ENCODE measurements around the gene DOK4. TPM values are rescaled to one million over a fixed set of nuclear protein-coding genes. Genes with fewer than 3 reads are reported as not detected.

DOK4 gene
- total and polyA plus RNA-seq, 4 donors, result 26.4 to 54.1 (median 40.0) TPM

- H3K36me3 ChIP-seq (ENCODE audit: control insufficient read depth in 1 of 2, insufficient read depth in 2 of 2, low read length in 1 of 2), result peaks cover 0 to 18% of the 10 kb centered on the region in 2 donors
Measured at GRCh38 chr16:57471852-57472664, 14.2 kb downstream of the DOK4 start.

GRCh38 chr16:57471209-57471608, 15.1 kb downstream of the DOK4 start:
- no peaks in the 10 kb centered on the region for H3K27me3 ChIP-seq (ENCODE audit: control insufficient read depth in 1 of 2, insufficient read depth in 2 of 2, low read length in 1 of 2)
- intact Hi-C loops (cut with DNase I), result no loop called here
- H3K4me1 ChIP-seq (ENCODE audit: control insufficient read depth in 1 of 2, insufficient read depth in 2 of 2, low read length in 2 of 2), result no peaks in the 10 kb centered on the region
- WGBS, 2 donors, result 98 to 100% methylated on average over 1 of the region's 1 CpG
- DNase-seq (no peak), ATAC-seq (ENCODE audit: low FRiP score) (no peak)
- H3K9me3 ChIP-seq (ENCODE audit: control insufficient read depth, low read length), result no peaks in the 10 kb centered on the region
- H3K4me3 ChIP-seq (ENCODE audit: low read length in 2 of 2), result no peak overlapping the region
- H3K27ac ChIP-seq (ENCODE audit: low read depth in 1 of 2, low read length in 2 of 2), result no peak overlapping the region
- peaks cover 0 to 22% of the 10 kb centered on the region in 2 donors for H3K36me3 ChIP-seq (ENCODE audit: control insufficient read depth in 1 of 2, insufficient read depth in 2 of 2, low read length in 1 of 2)

More at GRCh38 chr16:57471852-57472664, 14.2 kb downstream of the DOK4 start:
- H3K4me3 ChIP-seq (ENCODE audit: low read length in 2 of 2), result no peak overlapping the region
- intact Hi-C loops (cut with DNase I), result no loop called here
- H3K27me3 ChIP-seq (ENCODE audit: control insufficient read depth in 1 of 2, insufficient read depth in 2 of 2, low read length in 1 of 2), result no peaks in the 10 kb centered on the region
- ATAC-seq (ENCODE audit: low FRiP score) (no peak), DNase-seq (no peak)
- H3K4me1 ChIP-seq (ENCODE audit: control insufficient read depth in 1 of 2, insufficient read depth in 2 of 2, low read length in 2 of 2), result no peaks in the 10 kb centered on the region
- H3K27ac ChIP-seq (ENCODE audit: low read depth in 1 of 2, low read length in 2 of 2), result no peak overlapping the region
- WGBS, 2 donors, result 58 to 63% methylated on average over 10 of the region's 10 CpGs
- no peaks in the 10 kb centered on the region for H3K9me3 ChIP-seq (ENCODE audit: control insufficient read depth, low read length)

GRCh38 chr16:57470711-57471110, 15.6 kb downstream of the DOK4 start:
- Histone ChIP-seq H3K4me1 (ENCODE audit: control insufficient read depth in 1 of 2, insufficient read depth in 2 of 2, low read length in 2 of 2) (no peaks in the 10 kb centered on the region), H3K9me3 (ENCODE audit: control insufficient read depth, low read length) (no peaks in the 10 kb centered on the region), H3K27me3 (ENCODE audit: control insufficient read depth in 1 of 2, insufficient read depth in 2 of 2, low read length in 1 of 2) (no peaks in the 10 kb centered on the region), H3K36me3 (ENCODE audit: control insufficient read depth in 1 of 2, insufficient read depth in 2 of 2, low read length in 1 of 2) (peaks cover 0 to 22% of the 10 kb centered on the region in 2 donors), H3K4me3 (ENCODE audit: low read length in 2 of 2) (no peak overlapping the region), H3K27ac (ENCODE audit: low read depth in 1 of 2, low read length in 2 of 2) (no peak overlapping the region)
- peak in 1 of 2 donors; percentile 74 for DNase-seq
- intact Hi-C loops (cut with DNase I), result no loop called here
- ATAC-seq (ENCODE audit: low FRiP score), result no peak
- WGBS, 2 donors, result 17 to 20% methylated on average over 6 of the region's 6 CpGs

GRCh38 chr16:57469917-57470470, 16.3 kb downstream of the DOK4 start:
- Histone ChIP-seq H3K4me3 (ENCODE audit: low read length in 2 of 2) (no peak overlapping the region), H3K4me1 (ENCODE audit: control insufficient read depth in 1 of 2, insufficient read depth in 2 of 2, low read length in 2 of 2) (no peaks in the 10 kb centered on the region), H3K27ac (ENCODE audit: low read depth in 1 of 2, low read length in 2 of 2) (peak overlapping the region in 1 of 2 donors; percentile 26), H3K27me3 (ENCODE audit: control insufficient read depth in 1 of 2, insufficient read depth in 2 of 2, low read length in 1 of 2) (no peaks in the 10 kb centered on the region), H3K36me3 (ENCODE audit: control insufficient read depth in 1 of 2, insufficient read depth in 2 of 2, low read length in 1 of 2) (peaks cover 0 to 22% of the 10 kb centered on the region in 2 donors), H3K9me3 (ENCODE audit: control insufficient read depth, low read length) (no peaks in the 10 kb centered on the region)
- ATAC-seq (ENCODE audit: low FRiP score), result no peak
- intact Hi-C loops (cut with DNase I), result no loop called here
- peak in 1 of 2 donors; percentile 25 for DNase-seq
- 53 to 60% methylated on average over 9 of the region's 9 CpGs for WGBS, 2 donors

- 87 to 95% methylated on average over 11 of the region's 11 CpGs for WGBS, 2 donors
- Histone ChIP-seq H3K9me3 (ENCODE audit: control insufficient read depth, low read length) (no peaks in the 10 kb centered on the region), H3K4me1 (ENCODE audit: control insufficient read depth in 1 of 2, insufficient read depth in 2 of 2, low read length in 2 of 2) (peaks cover 0 to 3% of the 10 kb centered on the region in 2 donors), H3K27ac (ENCODE audit: low read depth in 1 of 2, low read length in 2 of 2) (no peak overlapping the region), H3K27me3 (ENCODE audit: control insufficient read depth in 1 of 2, insufficient read depth in 2 of 2, low read length in 1 of 2) (no peaks in the 10 kb centered on the region), H3K36me3 (ENCODE audit: control insufficient read depth in 1 of 2, insufficient read depth in 2 of 2, low read length in 1 of 2) (peaks cover 0 to 20% of the 10 kb centered on the region in 2 donors), H3K4me3 (ENCODE audit: low read length in 2 of 2) (no peak overlapping the region)
- intact Hi-C loops (cut with DNase I), result no loop called here
- no peak for ATAC-seq (ENCODE audit: low FRiP score)
- DNase-seq, result peak in 1 of 2 donors; percentile 20
Measured at GRCh38 chr16:57469046-57469445, 17.2 kb downstream of the DOK4 start.

- 80 to 82% methylated on average over 2 of the region's 2 CpGs for WGBS, 2 donors
- H3K36me3 ChIP-seq (ENCODE audit: control insufficient read depth in 1 of 2, insufficient read depth in 2 of 2, low read length in 1 of 2), result peaks cover 0 to 19% of the 10 kb centered on the region in 2 donors
Measured at GRCh38 chr16:57468346-57468745, 17.9 kb downstream of the DOK4 start.

GRCh38 chr16:57464523-57464922, 21.8 kb downstream of the DOK4 start:
- DNase-seq, result peak in 1 of 2 donors; percentile 3
- intact Hi-C loops (cut with DNase I), result loop anchor here in 1 of 2 donors (5.0 kb wide), 1 partner anchor 53 kb away; no protein-coding TSS in a partner anchor
- 75 to 89% methylated on average over 2 of the region's 2 CpGs for WGBS, 2 donors

More at GRCh38 chr16:57468346-57468745, 17.9 kb downstream of the DOK4 start:
- DNase-seq, result no peak
- peaks cover 0 to 3% of the 10 kb centered on the region in 2 donors for H3K4me1 ChIP-seq (ENCODE audit: control insufficient read depth in 1 of 2, insufficient read depth in 2 of 2, low read length in 2 of 2)
- H3K4me3 ChIP-seq (ENCODE audit: low read length in 2 of 2), result no peak overlapping the region
- H3K27ac ChIP-seq (ENCODE audit: low read depth in 1 of 2, low read length in 2 of 2), result no peak overlapping the region
- H3K9me3 ChIP-seq (ENCODE audit: control insufficient read depth, low read length), result no peaks in the 10 kb centered on the region
- intact Hi-C loops (cut with DNase I), result no loop called here
- no peak for ATAC-seq (ENCODE audit: low FRiP score)
- H3K27me3 ChIP-seq (ENCODE audit: control insufficient read depth in 1 of 2, insufficient read depth in 2 of 2, low read length in 1 of 2), result no peaks in the 10 kb centered on the region

GRCh38 chr16:57462978-57463362, 23.3 kb downstream of the DOK4 start:
- Histone ChIP-seq H3K4me3 (ENCODE audit: low read length in 2 of 2) (peak overlapping the region; percentile 70 to 83), H3K36me3 (ENCODE audit: control insufficient read depth in 1 of 2, insufficient read depth in 2 of 2, low read length in 1 of 2) (peaks cover 0 to 11% of the 10 kb centered on the region in 2 donors), H3K27ac (ENCODE audit: low read depth in 1 of 2, low read length in 2 of 2) (no peak overlapping the region), H3K27me3 (ENCODE audit: control insufficient read depth in 1 of 2, insufficient read depth in 2 of 2, low read length in 1 of 2) (no peaks in the 10 kb centered on the region), H3K9me3 (ENCODE audit: control insufficient read depth, low read length) (no peaks in the 10 kb centered on the region), H3K4me1 (ENCODE audit: control insufficient read depth in 1 of 2, insufficient read depth in 2 of 2, low read length in 2 of 2) (peaks cover 0 to 3% of the 10 kb centered on the region in 2 donors)
- 1 to 2% methylated on average over 16 of the region's 16 CpGs for WGBS, 2 donors
- DNase-seq, result no peak
- peak; percentile 23 for ATAC-seq (ENCODE audit: low FRiP score)
- intact Hi-C loops (cut with DNase I), result loop anchor here (2.0 to 5.0 kb wide), 3 partner anchors 24 to 56 kb away; partner anchors contain the start of gene DOK4 (in 1 of the 2)

More at GRCh38 chr16:57464523-57464922, 21.8 kb downstream of the DOK4 start:
- Histone ChIP-seq H3K36me3 (ENCODE audit: control insufficient read depth in 1 of 2, insufficient read depth in 2 of 2, low read length in 1 of 2) (peaks cover 0 to 5% of the 10 kb centered on the region in 2 donors), H3K27ac (ENCODE audit: low read depth in 1 of 2, low read length in 2 of 2) (no peak overlapping the region), H3K27me3 (ENCODE audit: control insufficient read depth in 1 of 2, insufficient read depth in 2 of 2, low read length in 1 of 2) (no peaks in the 10 kb centered on the region), H3K4me3 (ENCODE audit: low read length in 2 of 2) (no peak overlapping the region), H3K9me3 (ENCODE audit: control insufficient read depth, low read length) (no peaks in the 10 kb centered on the region), H3K4me1 (ENCODE audit: control insufficient read depth in 1 of 2, insufficient read depth in 2 of 2, low read length in 2 of 2) (peaks cover 0 to 3% of the 10 kb centered on the region in 2 donors)
- no peak for ATAC-seq (ENCODE audit: low FRiP score)

All from aorta (tissue), 5 donors.